ENCODE data around the gene CDR2.

GRCh38 chr16:22324787-22325597 is 49.4 kb downstream of the CDR2 start:
- TF ChIP-seq CTCF (IDR thresholded peaks at IDR 0.05) (no peak), POLR2A (IDR thresholded peaks at IDR 0.05) (no peak)

Measured in adrenal gland (tissue), 5 donors.